ENCODE results near the gene VGF.
A peak's percentile ranks its signal among the peaks of the same experiment; 100 is the strongest.

Gene VGF

GRCh38 chr7:101165958-101166647, 734 bp upstream of the VGF start:
- DNase-seq (ENCODE audit: low spot score): no peak

- DNase-seq (ENCODE audit: low spot score): peak; percentile 73
Observed at GRCh38 chr7:101164071-101164840, 1.1 kb downstream of the VGF start.

- no peak for DNase-seq (ENCODE audit: low spot score)
Observed at GRCh38 chr7:101163279-101164070, 1.9 kb downstream of the VGF start.

- DNase-seq (ENCODE audit: low spot score): no peak
Observed at GRCh38 chr7:101162551-101163278, 2.7 kb downstream of the VGF start.

- no peak for DNase-seq (ENCODE audit: low spot score)
Observed at GRCh38 chr7:101161692-101162471, 3.5 kb downstream of the VGF start.

- DNase-seq (ENCODE audit: low spot score): no peak
Observed at GRCh38 chr7:101160910-101161309, 4.5 kb downstream of the VGF start.

GRCh38 chr7:101159696-101160674, 5.4 kb downstream of the VGF start:
- DNase-seq (ENCODE audit: low spot score): no peak

GRCh38 chr7:101156866-101157589, 8.3 kb downstream of the VGF start:
- DNase-seq (ENCODE audit: low spot score): no peak

- no peak for DNase-seq (ENCODE audit: low spot score)
Observed at GRCh38 chr7:101156277-101156676, 9.1 kb downstream of the VGF start.

- DNase-seq (ENCODE audit: low spot score): no peak
Observed at GRCh38 chr7:101155303-101155702, 10.1 kb downstream of the VGF start.

GRCh38 chr7:101154693-101155102, 10.7 kb downstream of the VGF start:
- no peak for DNase-seq (ENCODE audit: low spot score)

- peak; percentile 99 for DNase-seq (ENCODE audit: low spot score)
Observed at GRCh38 chr7:101153969-101154692, 11.2 kb downstream of the VGF start, which contains the start of gene AP1S1. AP1S1 (plus strand) TSS chr7:101154476; CDS start chr7:101154515, 39 bp downstream.

- DNase-seq (ENCODE audit: low spot score): no peak
Observed at GRCh38 chr7:101151908-101152651, 13.3 kb downstream of the VGF start.

- DNase-seq (ENCODE audit: low spot score): no peak
Observed at GRCh38 chr7:101140746-101141382, 24.5 kb downstream of the VGF start.

- no peak for DNase-seq (ENCODE audit: low spot score)
Observed at GRCh38 chr7:101140339-101140699, 25.1 kb downstream of the VGF start.

- DNase-seq (ENCODE audit: low spot score): peak; percentile 79
Observed at GRCh38 chr7:101138213-101138870, 27.0 kb downstream of the VGF start.

All from HuH-7 (cell line).